ENCODE data around the gene MYOZ2.

The MYOZ2 gene

DNA sequence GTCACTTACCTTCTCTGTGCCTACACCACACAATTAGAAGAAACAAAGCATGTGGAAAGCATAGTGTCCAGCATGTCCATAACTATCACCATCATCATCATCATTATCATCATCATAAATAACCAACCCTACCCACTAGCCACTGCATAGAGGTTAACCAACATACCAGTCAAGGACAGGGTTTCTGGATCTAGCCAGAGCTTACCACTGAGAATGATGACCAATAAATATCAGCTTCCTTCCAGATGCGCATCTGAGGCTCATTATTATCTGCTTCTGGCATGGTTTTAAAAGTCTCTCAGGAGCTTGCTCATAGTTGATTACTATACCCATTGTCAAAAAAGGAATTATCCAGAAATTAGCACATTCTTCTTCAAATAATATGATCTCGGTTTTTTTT lies 25.5 kb upstream of the MYOZ2 start:
- no peak for DNase-seq (ENCODE audit: low read depth)
- TF ChIP-seq, protein P1, sequence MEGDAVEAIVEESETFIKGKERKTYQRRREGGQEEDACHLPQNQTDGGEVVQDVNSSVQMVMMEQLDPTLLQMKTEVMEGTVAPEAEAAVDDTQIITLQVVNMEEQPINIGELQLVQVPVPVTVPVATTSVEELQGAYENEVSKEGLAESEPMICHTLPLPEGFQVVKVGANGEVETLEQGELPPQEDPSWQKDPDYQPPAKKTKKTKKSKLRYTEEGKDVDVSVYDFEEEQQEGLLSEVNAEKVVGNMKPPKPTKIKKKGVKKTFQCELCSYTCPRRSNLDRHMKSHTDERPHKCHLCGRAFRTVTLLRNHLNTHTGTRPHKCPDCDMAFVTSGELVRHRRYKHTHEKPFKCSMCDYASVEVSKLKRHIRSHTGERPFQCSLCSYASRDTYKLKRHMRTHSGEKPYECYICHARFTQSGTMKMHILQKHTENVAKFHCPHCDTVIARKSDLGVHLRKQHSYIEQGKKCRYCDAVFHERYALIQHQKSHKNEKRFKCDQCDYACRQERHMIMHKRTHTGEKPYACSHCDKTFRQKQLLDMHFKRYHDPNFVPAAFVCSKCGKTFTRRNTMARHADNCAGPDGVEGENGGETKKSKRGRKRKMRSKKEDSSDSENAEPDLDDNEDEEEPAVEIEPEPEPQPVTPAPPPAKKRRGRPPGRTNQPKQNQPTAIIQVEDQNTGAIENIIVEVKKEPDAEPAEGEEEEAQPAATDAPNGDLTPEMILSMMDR (conservative IDR thresholded peaks at IDR 0.05; ENCODE audit: low read depth, low read length) = no peak
- no peak overlapping the region for H3K4me3 ChIP-seq (ENCODE audit: low read length)

DNA sequence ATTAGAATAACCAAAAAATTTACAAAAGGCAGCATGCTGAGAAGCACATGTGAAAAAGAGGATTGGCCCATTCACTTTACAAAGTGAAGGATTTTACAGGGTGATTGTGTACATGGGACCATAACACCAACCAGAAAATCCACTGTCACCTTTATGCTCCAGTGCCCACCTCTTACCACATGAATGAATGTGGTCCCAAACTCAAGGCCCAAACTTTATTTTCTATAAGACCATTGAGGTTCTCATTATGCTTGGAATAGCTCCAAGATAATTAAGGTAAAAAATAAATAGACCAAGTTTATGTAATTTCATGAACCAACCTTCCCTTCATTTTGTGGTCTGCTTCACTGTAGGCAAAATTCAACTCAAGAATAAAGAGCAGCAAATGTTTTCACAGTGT lies 24.3 kb upstream of the MYOZ2 start:
- no peak for DNase-seq (ENCODE audit: low read depth)

GRCh38 chr4:119113033-119113655 lies 22.5 kb upstream of the MYOZ2 start:
- TF ChIP-seq, protein P1 (conservative IDR thresholded peaks at IDR 0.05; ENCODE audit: low read depth, low read length) = no peak
- DNase-seq (ENCODE audit: low read depth) = peak; percentile 60
- H3K4me3 ChIP-seq (ENCODE audit: low read length) = no peak overlapping the region

More for the DNA sequence above, 24.3 kb upstream of the MYOZ2 start:
- no peak overlapping the region for H3K4me3 ChIP-seq (ENCODE audit: low read length)
- TF ChIP-seq, protein P1 (conservative IDR thresholded peaks at IDR 0.05; ENCODE audit: low read depth, low read length) = no peak

- DNase-seq (ENCODE audit: low read depth) = no peak
- no peak overlapping the region for H3K4me3 ChIP-seq (ENCODE audit: low read length)
- TF ChIP-seq, protein P1 (conservative IDR thresholded peaks at IDR 0.05; ENCODE audit: low read depth, low read length) = no peak
These were observed 19.6 kb upstream of the MYOZ2 start for GRCh38 chr4:119116021-119116420.

DNA sequence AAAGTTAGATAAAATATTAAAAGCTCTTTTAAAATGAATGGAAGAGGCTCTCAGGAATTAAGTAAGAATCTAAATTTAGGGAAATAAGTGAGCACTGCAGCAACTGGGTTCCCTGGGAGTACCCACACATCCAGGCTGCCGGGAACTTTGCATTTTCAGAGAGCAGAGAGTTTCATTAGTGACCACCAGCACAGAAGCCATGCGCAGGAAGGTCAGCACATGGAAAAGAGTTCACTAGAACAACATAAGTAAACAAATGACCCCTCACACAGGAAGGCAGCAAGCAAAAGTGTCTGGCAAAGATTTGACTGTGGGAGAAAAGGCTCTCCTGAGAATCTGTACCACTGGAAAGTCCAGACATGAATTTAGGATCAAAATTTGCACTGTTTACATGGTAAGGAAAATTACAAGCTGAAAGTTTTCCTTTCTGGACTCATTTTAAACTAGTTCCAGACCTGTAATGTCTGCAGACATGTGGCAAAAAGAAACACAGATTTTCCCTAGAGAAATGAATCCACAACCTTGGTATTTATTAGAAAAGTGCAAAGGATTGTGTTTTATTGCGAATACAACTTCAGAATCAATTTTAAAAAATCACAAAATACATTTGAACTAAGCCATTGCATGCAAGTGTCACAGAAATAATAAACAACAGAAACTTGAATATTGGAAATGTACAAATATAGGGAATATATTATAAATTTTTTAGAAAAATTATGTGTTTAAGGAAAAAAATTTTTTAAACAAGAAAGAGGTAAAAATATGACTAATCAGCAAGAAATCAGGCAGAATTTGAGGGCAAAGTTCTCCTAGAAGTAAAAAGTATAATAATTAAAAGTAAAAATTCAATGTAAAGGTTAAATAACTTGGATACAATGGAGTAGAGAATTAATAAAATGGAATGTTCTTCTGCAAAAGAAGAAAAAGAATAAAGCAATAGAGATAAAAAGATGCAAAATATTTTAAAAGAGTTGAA lies 18.4 kb upstream of the MYOZ2 start:
- TF ChIP-seq, protein P1 (conservative IDR thresholded peaks at IDR 0.05; ENCODE audit: low read depth, low read length) = no peak
- DNase-seq (ENCODE audit: low read depth) = no peak
- no peak overlapping the region for H3K4me3 ChIP-seq (ENCODE audit: low read length)

DNA sequence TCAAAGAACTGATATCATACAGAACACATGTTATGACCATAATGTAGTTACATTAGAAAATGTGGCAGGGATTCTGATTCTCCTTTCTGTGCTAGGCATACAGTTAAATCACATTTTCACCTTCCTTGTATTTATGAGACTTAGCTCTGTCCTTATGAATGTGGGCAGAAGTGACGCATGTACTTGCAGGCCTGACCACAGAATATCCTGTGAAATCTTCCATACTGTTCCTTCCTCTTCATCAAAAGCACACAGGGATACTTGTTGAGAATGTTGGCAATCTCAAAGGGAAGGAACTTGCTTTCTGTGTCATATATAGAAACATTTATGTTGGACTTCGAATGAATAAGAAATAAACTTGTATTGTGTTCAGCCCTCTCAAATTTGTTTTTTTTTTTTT lies 17.2 kb upstream of the MYOZ2 start:
- TF ChIP-seq, protein P1 (conservative IDR thresholded peaks at IDR 0.05; ENCODE audit: low read depth, low read length) = no peak
- DNase-seq (ENCODE audit: low read depth) = no peak
- H3K4me3 ChIP-seq (ENCODE audit: low read length) = no peak overlapping the region

All from retinal pigment epithelial cell (primary cell).